Fibroblast of the aortic adventitia (primary cell): ENCODE data around the gene ZSWIM9. TPM values are rescaled to one million over a fixed set of nuclear protein-coding genes. Genes with fewer than 3 reads are reported as not detected.
"Not testable (repeated sequence)": the region's sequence is repeated elsewhere in the genome, so short reads cannot be mapped to it uniquely, and the experiment has no call there.

ENCODE experiments used
- DNase-seq: peaks from one replicate; pipeline ENCODE4 v3.0.0-alpha.2; 2010; ENCODE audit warnings: low read depth
- H3K4me3 ChIP-seq: 2 replicates; pipeline ENCODE4 v1.5.1; 2011; ENCODE audit warnings: low read depth, mild to moderate bottlenecking, control low read depth, low read length, moderate library complexity
- CTCF ChIP-seq: IDR thresholded peaks from 2 replicates; pipeline ENCODE4 v1.5.1; 2011; ENCODE audit warnings: mild to moderate bottlenecking, low read length, control low read depth, inconsistent platforms; ENCODE audit not compliant: insufficient read depth
- total RNA-seq: library from RNA; depleted of rRNA; stranded (reverse); fragments of >200 nt; gene quantifications from 2 replicates; pipeline ENCODE4 v1.2.3, GENCODE V29; 2012; ENCODE audit warnings: low replicate concordance

Gene ZSWIM9
- total RNA-seq, 1 donor = 2.7 TPM

- H3K4me3 ChIP-seq = no peak overlapping the region
- no peak for DNase-seq
- TF ChIP-seq CTCF = no peak
These were observed 39.5 kb downstream of the ZSWIM9 start for GRCh38 chr19:48210005-48210404.

- no peak for DNase-seq
- no peak for TF ChIP-seq CTCF
- no peak overlapping the region for H3K4me3 ChIP-seq
These were observed 43.5 kb downstream of the ZSWIM9 start for GRCh38 chr19:48213959-48214358.

GRCh38 chr19:48216933-48217332 is 46.5 kb downstream of the ZSWIM9 start:
- H3K4me3 ChIP-seq = no peak overlapping the region
- no peak for DNase-seq
- no peak for TF ChIP-seq CTCF

- DNase-seq = no peak
- no peak for TF ChIP-seq CTCF
- no peak overlapping the region for H3K4me3 ChIP-seq
These were observed 48.5 kb downstream of the ZSWIM9 start for GRCh38 chr19:48218997-48219396.

GRCh38 chr19:48220784-48221183 is 50.3 kb downstream of the ZSWIM9 start:
- not testable (repeated sequence) for H3K4me3 ChIP-seq, DNase-seq

GRCh38 chr19:48221628-48222027 is 51.1 kb downstream of the ZSWIM9 start:
- no peak overlapping the region for H3K4me3 ChIP-seq
- no peak for DNase-seq
- no peak for TF ChIP-seq CTCF

- no peak for DNase-seq
- no peak for TF ChIP-seq CTCF
These were observed 60.2 kb downstream of the ZSWIM9 start for GRCh38 chr19:48230555-48231129.

GRCh38 chr19:48237057-48237456 is 66.6 kb downstream of the ZSWIM9 start:
- H3K4me3 ChIP-seq = no peak overlapping the region
- DNase-seq = no peak
- TF ChIP-seq CTCF = no peak

More at GRCh38 chr19:48230555-48231129, 60.2 kb downstream of the ZSWIM9 start:
- no peak overlapping the region for H3K4me3 ChIP-seq
